UCSD-AML1 (cell line): ENCODE results near the gene SLC39A9.

ENCODE experiments used
- DNase-seq: peaks from one replicate; lab custom pipeline; 2025; ENCODE audit not compliant: unreplicated experiment; lab: John Stamatoyannopoulos, UW

Gene SLC39A9

DNA sequence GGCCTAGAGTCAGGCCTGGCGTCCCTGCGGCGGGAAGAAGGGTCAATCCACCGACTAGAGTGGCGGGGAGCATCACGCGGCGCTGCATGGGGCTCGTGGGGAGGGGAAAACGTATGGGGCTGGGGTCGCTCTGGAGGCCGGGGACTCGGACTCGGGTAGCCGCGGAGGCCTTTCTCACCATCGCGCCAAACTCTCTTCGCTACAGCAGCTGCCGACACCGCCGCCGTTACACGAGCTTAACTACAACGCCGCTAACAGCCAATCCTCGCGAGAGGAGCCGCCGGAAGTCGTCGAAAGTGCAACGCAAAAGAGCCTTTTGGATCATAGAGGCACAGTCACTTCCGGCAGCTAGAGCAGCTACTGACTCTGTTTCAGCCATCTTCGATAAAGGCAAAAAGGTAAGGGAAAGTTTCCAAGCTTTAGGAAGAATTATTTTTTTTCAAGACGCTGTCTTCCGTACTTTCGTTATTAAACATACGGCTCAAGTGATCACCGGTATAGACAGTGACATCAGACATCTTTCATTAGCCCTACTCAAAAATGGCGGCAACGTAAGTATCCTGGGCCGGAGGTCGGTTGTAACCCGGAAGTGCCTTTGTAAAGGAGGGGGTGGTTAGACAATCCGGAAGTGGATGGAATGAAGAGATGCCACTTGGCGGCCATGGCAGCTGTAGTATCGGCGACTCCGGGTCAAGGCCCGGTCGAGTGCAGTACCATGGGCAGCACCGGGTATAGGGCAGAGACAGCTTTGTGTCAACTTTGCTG, at the start of gene SLC39A9, which contains the start of gene ERH:
TSS of gene SLC39A9 (plus strand) at position 640 of the 765 bp plus-strand sequence. CDS start 678 bp downstream, outside the sequence.
TSS of gene ERH (minus strand) at position 247 of the 765 bp plus-strand sequence. CDS start at position 181, 66 bp downstream.
- peak; percentile 90 for DNase-seq

- no peak for DNase-seq
Measured at GRCh38 chr14:69349091-69349777, 49.3 kb upstream of the SLC39A9 start.

DNA sequence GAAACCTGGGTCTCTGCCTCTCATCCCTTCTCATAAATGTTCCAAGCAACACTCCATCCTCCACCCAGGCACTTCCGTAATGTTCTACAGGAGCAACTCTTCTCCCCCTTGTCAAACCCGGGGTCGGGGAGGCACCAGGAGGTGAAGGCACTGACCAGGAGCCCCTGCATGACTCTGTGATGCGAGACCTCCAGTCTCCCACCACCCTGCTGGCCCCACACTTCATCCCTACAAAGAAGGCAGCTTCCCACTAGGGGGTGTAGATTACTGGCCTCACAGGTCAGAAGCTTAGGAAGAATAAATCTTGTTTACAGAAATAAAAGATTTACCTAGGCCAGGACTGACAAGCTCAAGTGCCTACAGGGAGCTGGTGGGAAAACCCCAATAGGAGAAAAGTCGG, 47.6 kb upstream of the SLC39A9 start:
- DNase-seq, result no peak

DNA sequence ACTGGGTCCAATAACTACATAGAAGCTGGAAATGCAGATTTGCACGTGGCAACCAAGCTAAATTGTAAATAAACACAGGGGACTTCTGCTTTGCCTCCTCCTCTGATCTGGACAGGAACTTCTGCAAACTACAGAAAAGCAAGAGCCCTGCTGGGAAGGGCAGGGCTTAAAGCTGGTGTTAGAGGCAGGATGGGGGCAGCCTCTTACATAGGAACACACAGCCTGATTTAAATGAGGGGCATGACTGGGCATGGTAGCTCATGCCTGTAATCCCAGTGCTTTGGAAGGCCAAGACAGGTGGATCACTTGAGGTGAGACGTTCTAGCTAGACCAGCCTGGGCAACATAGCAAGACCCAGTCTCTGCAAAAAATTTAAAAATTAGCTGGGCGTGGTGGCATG, 47.1 kb upstream of the SLC39A9 start:
- DNase-seq, result no peak

DNA sequence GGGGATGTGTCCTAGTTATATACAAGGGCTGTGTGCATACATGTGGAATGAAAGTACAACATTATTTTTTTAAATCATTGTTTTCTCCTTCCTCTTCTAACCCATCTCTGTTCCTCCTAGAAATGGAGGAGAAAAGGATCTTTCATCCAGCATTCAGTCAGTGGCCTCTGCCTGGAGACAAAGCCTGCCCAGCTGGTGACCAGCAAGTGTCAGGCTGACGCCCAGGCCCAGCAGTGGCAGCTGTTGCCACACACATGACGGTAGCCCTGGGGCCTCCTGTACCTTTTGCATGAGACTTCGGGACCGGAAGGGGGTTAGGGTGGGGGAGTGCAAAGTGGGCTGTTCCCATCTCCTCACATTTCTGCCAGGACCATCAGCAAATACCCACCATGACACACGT, 46.6 kb upstream of the SLC39A9 start:
- DNase-seq, result no peak

DNA sequence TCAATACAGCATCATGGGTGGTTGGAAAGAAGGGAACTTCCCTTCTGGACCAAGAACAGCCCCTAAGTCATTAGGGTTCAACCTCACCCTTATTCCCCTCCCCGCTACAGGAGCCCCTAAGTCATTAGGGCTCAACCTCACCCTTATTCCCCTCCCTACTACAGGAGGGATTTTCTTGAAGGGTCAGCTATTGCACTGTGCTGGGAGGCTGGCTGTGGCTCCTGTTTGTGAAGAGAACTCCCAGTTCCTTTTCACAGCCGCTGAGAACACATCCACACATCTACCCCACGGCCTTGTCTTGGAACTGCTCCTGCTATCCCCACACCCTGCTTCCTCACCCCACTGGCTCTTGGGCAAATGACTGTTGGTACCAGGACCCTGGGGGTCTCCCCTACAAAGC, 45.3 kb upstream of the SLC39A9 start:
- DNase-seq, result no peak

- no peak for DNase-seq
Measured at GRCh38 chr14:69354383-69355153, 43.9 kb upstream of the SLC39A9 start.

DNA sequence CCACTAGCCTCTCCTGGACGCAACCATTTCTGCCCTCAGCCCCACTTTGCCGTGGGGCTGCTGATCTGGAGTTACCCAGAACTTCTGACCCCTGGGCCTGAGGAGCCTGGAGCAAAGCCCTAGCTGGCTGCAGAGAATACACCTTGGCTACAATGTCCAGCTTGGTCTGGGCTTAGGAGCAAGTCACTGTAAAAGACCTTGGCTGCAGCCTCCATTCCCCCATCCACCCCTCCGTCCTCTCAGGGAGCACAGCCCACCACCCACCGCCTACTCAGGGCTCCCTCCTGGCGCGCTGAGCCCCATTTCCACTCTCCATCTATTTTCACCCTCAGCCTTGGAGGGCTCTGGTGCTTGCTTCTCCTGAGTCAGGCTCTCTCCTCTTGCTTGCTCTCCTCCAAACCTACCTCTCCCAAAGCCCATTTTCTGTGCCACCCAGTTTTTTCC, 43.3 kb upstream of the SLC39A9 start:
- DNase-seq, result no peak

DNA sequence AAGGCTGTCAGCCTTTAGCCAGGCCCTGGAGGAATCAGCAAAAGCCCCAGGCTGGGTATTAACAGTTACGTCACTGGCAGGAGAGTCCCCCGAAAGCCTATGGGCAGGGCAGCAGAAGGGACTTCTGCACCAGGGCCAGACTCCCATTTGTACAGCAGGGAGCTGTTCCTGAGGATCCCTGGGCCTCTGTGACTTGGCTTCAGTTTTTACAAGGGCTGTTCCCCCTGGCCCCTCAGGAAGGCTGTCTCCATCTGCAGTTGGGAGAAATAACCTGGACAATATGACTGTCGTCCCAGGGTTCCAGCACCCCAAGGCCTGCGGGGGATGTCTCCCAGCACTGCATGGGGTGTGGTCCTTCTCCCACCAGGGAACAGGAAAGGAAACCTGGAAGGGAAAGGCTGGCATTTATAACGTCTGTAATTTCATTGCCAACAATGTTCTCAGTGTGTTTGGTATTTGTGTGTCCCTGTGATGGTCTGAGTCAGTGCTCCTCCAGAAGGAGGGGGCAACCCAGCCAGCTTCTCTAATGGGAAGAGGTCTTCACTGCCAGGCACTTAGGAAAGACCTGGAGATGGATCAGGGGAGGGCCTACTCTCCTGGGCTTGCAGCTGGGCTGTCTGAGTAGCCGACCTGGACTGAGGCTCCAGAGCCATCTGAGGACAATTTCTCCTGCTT, 42.7 kb upstream of the SLC39A9 start:
- no peak for DNase-seq

DNA sequence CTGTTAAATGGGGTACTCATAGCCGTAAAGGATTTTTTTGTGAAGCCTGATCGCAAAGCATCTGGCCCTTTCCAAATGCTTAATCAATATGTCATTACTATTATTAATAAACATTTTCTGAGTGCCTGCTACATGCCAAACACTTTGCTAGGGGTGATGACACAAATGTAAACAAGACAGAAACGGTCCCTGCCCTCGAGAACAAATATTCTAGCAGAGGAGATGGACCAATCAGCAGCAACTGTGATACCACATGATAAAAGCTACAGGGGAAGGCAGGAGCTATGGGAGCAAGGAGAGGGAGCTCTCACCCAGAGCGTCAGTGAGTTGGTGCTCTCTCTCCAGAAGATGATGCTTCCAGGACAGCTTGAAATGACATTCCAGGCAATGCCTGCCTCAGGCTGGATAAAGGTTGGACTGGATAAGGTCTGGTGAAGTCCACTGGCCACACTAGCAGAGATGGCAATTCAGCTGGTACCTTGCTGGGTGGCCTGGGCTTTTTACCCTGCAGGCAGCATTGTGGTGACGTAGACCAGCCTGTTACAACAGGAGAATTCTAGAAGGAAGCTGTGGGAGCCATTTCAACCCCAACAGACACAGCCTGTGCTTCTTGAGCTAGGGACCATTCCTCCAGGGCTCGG, 41.5 kb upstream of the SLC39A9 start:
- DNase-seq, result no peak

GRCh38 chr14:69357544-69358200, 40.8 kb upstream of the SLC39A9 start:
- DNase-seq, result no peak

GRCh38 chr14:69358233-69358963, 40.1 kb upstream of the SLC39A9 start:
- DNase-seq, result no peak

DNA sequence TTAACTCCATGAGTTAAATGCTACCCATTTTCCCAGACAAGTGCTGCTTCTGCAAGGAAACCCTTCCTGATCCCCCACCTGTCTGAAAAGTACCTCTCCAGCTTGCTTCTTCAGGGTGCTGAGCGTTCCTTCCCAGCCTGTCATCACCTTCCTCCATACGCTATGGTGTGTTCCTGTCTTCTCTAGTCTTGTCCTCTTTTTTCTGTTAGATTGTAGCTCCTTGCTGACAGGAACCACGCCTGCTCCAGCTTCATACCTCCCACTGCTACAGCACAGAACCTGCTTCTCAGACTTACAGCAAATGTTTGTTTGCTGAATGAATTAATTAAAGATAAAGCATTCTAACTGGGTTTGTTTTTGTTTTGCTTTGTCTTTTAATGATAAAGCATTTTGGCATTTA, 39.5 kb upstream of the SLC39A9 start:
- no peak for DNase-seq

DNA sequence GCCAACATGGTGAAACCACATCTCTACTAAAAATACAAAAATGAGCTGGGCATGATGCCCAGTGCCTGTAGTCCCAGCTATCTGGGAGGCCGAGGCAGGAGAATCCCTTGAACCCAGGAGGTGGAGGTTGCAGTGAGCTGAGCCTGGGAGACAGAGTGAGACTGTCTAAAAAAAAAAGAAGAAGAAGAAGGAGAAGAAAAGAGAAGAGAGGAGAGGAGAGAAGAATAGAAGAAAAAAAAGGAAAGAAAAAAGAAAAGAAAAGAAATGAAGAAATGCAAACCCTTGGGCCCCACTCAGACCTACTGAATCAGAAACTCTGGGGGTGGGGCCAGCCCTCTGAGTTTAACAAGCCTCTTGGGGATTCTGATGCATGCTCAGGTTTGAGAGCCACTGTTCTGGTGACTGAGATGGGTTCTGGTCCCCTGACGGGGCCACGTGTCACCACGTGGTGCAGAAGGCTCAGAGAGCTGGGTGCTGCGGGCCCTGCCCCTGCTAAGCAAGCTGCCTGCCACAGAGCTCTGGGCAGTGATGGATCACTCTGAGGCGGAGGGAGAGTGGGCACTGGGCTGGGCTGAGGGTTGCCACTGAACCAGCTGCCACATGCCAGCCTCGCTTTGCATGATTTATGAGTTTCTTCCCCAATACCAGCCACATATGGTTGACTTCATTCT, 37.9 kb upstream of the SLC39A9 start:
- no peak for DNase-seq

- no peak for DNase-seq
Measured at GRCh38 chr14:69363055-69363454, 35.4 kb upstream of the SLC39A9 start.

DNA sequence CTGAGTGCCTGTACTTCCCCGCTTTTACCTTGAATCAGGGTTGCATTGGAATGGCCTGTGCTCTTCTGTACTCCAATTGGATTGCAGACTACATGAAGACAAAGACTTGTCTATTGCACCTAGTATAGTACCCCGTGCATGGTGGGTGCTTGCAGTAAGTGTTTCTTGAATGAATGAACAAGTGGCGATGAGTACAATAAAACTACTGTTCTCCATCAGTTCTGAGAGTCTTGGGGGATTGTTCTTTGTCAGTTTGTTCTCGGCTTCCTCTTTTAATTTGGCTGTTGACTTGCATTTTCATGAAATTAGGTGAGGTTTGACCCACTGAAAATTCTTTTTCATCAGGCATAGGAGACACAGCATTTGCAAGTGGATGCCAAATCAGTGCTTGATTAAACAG, 34.5 kb upstream of the SLC39A9 start:
- DNase-seq, result no peak

DNA sequence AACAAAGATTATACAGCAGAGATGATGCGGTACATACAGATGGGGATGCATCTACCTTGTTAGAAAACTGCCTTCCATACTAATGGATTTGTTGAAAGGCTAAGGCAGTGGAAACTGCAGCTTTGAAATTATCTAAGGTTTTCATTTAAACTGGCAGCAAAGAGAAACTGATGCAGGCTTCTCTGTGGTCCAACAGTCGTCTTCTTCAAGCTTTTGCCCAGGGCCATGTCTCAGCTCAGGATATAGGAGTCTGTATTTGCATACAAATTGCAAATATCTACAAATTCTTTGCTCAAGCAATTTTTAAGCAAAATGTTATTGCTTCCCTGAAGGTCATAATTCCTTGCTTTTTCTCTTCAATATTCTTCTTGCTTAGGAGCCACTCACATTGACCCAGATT, 34.1 kb upstream of the SLC39A9 start:
- no peak for DNase-seq

DNA sequence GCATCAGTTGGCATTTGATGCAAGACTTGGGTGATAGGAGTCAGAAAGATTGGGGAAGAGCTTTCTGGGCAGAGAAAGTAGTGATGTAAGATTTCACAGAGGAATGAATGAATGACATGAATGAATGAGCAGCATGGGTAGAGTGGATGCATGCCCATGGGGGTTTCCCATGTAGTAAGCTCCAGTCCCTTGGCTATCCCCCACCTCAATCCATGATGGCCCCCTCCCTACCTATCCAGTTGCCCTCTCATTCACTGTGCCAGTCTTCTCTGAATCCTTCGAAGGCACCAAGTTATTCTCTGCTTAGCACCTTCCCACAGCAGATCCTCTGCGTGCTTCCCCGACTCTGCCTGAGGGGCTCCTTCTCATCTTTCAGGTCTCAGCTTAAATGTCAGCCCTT, 32.4 kb upstream of the SLC39A9 start:
- no peak for DNase-seq

GRCh38 chr14:69366761-69367160, 31.7 kb upstream of the SLC39A9 start:
- DNase-seq, result no peak
